GM23338 (cell line): ENCODE results near the gene ZBTB20.

Source experiments
- CREB1 ChIP-seq: fragments of 250-450 bp; sonication (Bioruptor Pico); IDR thresholded peaks from 2 replicates; pipeline ENCODE4 v1.5.0; 2020; ENCODE audit warnings: low read depth, mild to moderate bottlenecking, moderate library complexity
- EZH2 ChIP-seq: fragments of 200-600 bp; sonication (generic); IDR thresholded peaks from one replicate; pipeline ENCODE4 v1.8.0; 2017; ENCODE audit warnings: antibody characterized with exemption, mild to moderate bottlenecking, low read depth; ENCODE audit not compliant: unreplicated experiment
- EZH2phosphoT487 ChIP-seq: fragments of 200-600 bp; sonication (generic); IDR thresholded peaks from one replicate; pipeline ENCODE4 v1.8.1; 2018; ENCODE audit warnings: antibody characterized with exemption; ENCODE audit not compliant: unreplicated experiment
- JUNB ChIP-seq: IDR thresholded peaks from one replicate; pipeline ENCODE4 v1.6.1; 2016; ENCODE audit warnings: antibody characterized with exemption; ENCODE audit not compliant: unreplicated experiment
- POLR2AphosphoS5 ChIP-seq: IDR thresholded peaks from 2 replicates; pipeline ENCODE4 v1.6.1; 2016; ENCODE audit warnings: antibody characterized with exemption, low read depth
- ZNF114 ChIP-seq: fragments of 250-450 bp; sonication (Bioruptor Pico); IDR thresholded peaks from 2 replicates; pipeline ENCODE4 v1.5.0; 2020; ENCODE audit warnings: mild to moderate bottlenecking, moderate library complexity
- TF ChIP-seq, protein P1 (sequence below), 2 experiments: fragments of 200-600 bp in 1 of 2; sonication (generic) in 1 of 2; conservative IDR thresholded peaks; 2 replicates each; pipeline versions ENCODE4 v1.5.1 to v1.6.1; 2016 to 2017; ENCODE audit warnings: antibody characterized with exemption in 2 of 2, low read depth in 2 of 2, mild to moderate bottlenecking in 2 of 2, moderate library complexity in 1 of 2

DNA sequence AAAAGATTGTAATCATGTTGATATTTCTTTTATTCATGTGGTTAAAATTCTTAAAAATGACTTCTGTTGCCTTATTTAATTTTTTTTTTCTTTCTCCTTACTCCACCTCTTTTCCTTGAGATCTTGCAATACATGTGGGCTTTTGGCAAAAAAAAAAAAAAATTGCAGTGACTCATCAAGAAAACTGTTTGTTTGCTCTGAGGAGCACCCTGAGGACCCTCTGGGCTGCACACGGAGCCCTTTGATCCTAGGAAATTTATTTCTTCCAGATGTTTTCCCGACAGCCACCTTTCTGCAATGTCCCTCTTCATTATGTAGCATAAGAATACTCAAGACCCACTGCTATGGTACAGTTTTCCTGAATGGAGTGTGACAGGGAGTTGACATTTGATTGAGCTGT is 371.7 kb downstream of the ZBTB20 start:
- TF ChIP-seq POLR2AphosphoS5 (no peak), EZH2phosphoT487 (no peak), JUNB (no peak), ZNF114 (no peak), EZH2 (no peak), CREB1 (CRISPR knock-in tag) (no peak)
- TF ChIP-seq, protein P1, sequence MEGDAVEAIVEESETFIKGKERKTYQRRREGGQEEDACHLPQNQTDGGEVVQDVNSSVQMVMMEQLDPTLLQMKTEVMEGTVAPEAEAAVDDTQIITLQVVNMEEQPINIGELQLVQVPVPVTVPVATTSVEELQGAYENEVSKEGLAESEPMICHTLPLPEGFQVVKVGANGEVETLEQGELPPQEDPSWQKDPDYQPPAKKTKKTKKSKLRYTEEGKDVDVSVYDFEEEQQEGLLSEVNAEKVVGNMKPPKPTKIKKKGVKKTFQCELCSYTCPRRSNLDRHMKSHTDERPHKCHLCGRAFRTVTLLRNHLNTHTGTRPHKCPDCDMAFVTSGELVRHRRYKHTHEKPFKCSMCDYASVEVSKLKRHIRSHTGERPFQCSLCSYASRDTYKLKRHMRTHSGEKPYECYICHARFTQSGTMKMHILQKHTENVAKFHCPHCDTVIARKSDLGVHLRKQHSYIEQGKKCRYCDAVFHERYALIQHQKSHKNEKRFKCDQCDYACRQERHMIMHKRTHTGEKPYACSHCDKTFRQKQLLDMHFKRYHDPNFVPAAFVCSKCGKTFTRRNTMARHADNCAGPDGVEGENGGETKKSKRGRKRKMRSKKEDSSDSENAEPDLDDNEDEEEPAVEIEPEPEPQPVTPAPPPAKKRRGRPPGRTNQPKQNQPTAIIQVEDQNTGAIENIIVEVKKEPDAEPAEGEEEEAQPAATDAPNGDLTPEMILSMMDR (conservative IDR thresholded peaks at IDR 0.05; ENCODE audit: low read depth in 2 of 2), result no peak
